ENCODE results near the gene CREB1. TPM values are rescaled to one million over a fixed set of nuclear protein-coding genes. Genes with fewer than 3 reads are reported as not detected.

Gene CREB1
- polyA plus RNA-seq, 1 of the 3 experiments (the other 2 are of a cell fraction): 14.5 TPM

- TF ChIP-seq GATA2 (CRISPR knock-in tag; IDR thresholded peaks at IDR 0.05): no peak
- no peak for TF ChIP-seq JUND (IDR thresholded peaks at IDR 0.05)
- no peak for TF ChIP-seq FOXM1 (IDR thresholded peaks at IDR 0.05; ENCODE audit: low read depth)
- no peak for TF ChIP-seq EZH2phosphoT487 (IDR thresholded peaks at IDR 0.05; ENCODE audit: borderline replicate concordance, low read depth)
- TF ChIP-seq PBX3 (IDR thresholded peaks at IDR 0.05): no peak
Observed at GRCh38 chr2:207484444-207485391, 45.0 kb upstream of the CREB1 start (continued).

- ChIA-PET POLR2A (no interaction called here), CTCF (interaction anchor here (0.9 kb wide), 1 partner anchor 17 kb away, joined by 3 read pairs; no protein-coding TSS in a partner anchor)
- Histone ChIP-seq H4K20me1 (ENCODE audit: insufficient read depth) (no peaks in the 10 kb centered on the region), H3K9me2 (no peaks in the 10 kb centered on the region), H3K4me2 (peak overlapping the region; percentile 61), H3K27ac (ENCODE audit: low read depth in 2 of 2, low read length in 1 of 2) (peak overlapping the region; percentile 58 to 72), H2AFZ (ENCODE audit: low read depth) (peak overlapping the region; percentile 31), H3K79me2 (ENCODE audit: insufficient read depth) (no peaks in the 10 kb centered on the region), H3F3A (replicated peaks; ENCODE audit: insufficient read depth) (peaks cover 13% of the 10 kb centered on the region), H3K4me3 (ENCODE audit: low read depth in 2 of 2, low read length in 1 of 2) (no peak overlapping the region), H3K9ac (no peak overlapping the region), H3K4me1 (ENCODE audit: control insufficient read depth in 1 of 2, insufficient read depth in 2 of 2, low read depth in 1 of 2, low read length in 1 of 2) (peaks cover 0 to 9% of the 10 kb centered on the region in 2 experiments; a peak in 3 of 4 replicates), H3K9me3 (no peaks in the 10 kb centered on the region), H3K36me3 (replicated peaks in 1 of 2; ENCODE audit: control insufficient read depth in 1 of 2, insufficient read depth in 2 of 2, low read length in 1 of 2) (no peaks in the 10 kb centered on the region), H3K27me3 (ENCODE audit: insufficient read depth) (no peaks in the 10 kb centered on the region)
- 3% methylated on average over 5 of the region's 5 CpGs for WGBS (ENCODE audit: low lambda C conversion rate)
- no peak for DNase-seq
- TF ChIP-seq REST (IDR thresholded peaks at IDR 0.05; ENCODE audit: low read depth, low read length) (no peak), POLR2AphosphoS5 (IDR thresholded peaks at IDR 0.05; ENCODE audit: low read depth, low read length) (peak; percentile 75; the same call in 1 of the 2 replicates), TAF1 (IDR thresholded peaks at IDR 0.05; ENCODE audit: borderline replicate concordance, low read depth, low read length) (no peak), NFIC (IDR thresholded peaks at IDR 0.05; ENCODE audit: borderline replicate concordance) (peak; percentile 52; the same call in 1 of the 2 replicates), RXRA (IDR thresholded peaks at IDR 0.05; ENCODE audit: borderline replicate concordance, low read depth) (peak; percentile 47; the same call in 1 of the 2 replicates), GATA2 (CRISPR knock-in tag; IDR thresholded peaks at IDR 0.05) (no peak), ELF1 (IDR thresholded peaks at IDR 0.05) (no peak), EP300 (IDR thresholded peaks at IDR 0.05; ENCODE audit: borderline replicate concordance in 1 of 2, low read depth in 1 of 2, low read length in 1 of 2) (no peak; a peak in 1 of 4 replicates), USF2 (IDR thresholded peaks at IDR 0.05; ENCODE audit: borderline replicate concordance, low read depth, low read length) (no peak), SMC3 (IDR thresholded peaks at IDR 0.05; ENCODE audit: low read depth, low read length) (no peak), RFX5 (IDR thresholded peaks at IDR 0.05; ENCODE audit: low read length) (no peak), TCF12 (IDR thresholded peaks at IDR 0.05) (peak; percentile 77), FOSL2 (IDR thresholded peaks at IDR 0.05; ENCODE audit: borderline replicate concordance, low read depth) (peak; percentile 100), USF1 (IDR thresholded peaks at IDR 0.05; ENCODE audit: borderline replicate concordance, low read depth) (no peak)
- TF ChIP-seq, protein P1, sequence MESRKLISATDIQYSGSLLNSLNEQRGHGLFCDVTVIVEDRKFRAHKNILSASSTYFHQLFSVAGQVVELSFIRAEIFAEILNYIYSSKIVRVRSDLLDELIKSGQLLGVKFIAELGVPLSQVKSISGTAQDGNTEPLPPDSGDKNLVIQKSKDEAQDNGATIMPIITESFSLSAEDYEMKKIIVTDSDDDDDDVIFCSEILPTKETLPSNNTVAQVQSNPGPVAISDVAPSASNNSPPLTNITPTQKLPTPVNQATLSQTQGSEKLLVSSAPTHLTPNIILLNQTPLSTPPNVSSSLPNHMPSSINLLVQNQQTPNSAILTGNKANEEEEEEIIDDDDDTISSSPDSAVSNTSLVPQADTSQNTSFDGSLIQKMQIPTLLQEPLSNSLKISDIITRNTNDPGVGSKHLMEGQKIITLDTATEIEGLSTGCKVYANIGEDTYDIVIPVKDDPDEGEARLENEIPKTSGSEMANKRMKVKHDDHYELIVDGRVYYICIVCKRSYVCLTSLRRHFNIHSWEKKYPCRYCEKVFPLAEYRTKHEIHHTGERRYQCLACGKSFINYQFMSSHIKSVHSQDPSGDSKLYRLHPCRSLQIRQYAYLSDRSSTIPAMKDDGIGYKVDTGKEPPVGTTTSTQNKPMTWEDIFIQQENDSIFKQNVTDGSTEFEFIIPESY (IDR thresholded peaks at IDR 0.05; ENCODE audit: borderline replicate concordance, low read depth): no peak
Observed at GRCh38 chr2:207487650-207488311, 42.0 kb upstream of the CREB1 start.

Data from SK-N-SH (cell line).